T-helper 9 cell (primary cell): ENCODE data around the gene PIK3R1.

Experiments
- DNase-seq: peaks from one replicate; pipeline ENCODE4 v3.0.0-alpha.2; 2020

PIK3R1 gene

DNA sequence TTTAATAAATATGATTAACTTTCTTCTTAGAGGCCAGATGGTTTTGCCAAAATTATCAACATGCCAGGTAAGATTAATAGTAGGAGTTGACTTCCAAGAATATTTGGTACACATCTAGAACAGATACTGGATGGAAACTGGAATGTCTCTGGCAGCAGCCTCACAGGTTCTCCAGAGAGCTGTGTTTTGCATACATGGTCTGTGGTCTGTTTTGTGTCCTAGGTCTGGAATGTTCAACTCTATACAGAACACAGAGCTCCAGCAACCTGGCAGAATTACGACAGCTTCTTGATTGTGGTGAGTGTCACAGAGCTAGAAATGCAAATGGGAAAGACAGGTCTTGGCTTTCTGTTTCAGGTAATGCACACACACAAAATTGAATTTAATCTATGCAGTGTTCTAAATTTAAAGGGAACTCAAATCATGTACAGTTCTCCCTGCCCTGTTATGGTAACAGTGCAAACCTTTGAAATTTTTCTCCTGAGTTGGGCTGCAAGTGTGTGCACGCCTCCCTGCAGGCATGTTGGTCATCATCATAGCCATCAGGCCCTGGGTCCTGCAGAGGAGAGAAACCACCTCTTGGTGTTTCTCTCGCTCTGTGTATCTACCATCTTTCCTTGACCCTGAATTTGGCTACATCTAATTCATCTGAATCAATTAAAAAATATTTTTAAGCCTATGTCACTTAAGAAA lies 58.3 kb downstream of the PIK3R1 start:
- no peak for DNase-seq

DNA sequence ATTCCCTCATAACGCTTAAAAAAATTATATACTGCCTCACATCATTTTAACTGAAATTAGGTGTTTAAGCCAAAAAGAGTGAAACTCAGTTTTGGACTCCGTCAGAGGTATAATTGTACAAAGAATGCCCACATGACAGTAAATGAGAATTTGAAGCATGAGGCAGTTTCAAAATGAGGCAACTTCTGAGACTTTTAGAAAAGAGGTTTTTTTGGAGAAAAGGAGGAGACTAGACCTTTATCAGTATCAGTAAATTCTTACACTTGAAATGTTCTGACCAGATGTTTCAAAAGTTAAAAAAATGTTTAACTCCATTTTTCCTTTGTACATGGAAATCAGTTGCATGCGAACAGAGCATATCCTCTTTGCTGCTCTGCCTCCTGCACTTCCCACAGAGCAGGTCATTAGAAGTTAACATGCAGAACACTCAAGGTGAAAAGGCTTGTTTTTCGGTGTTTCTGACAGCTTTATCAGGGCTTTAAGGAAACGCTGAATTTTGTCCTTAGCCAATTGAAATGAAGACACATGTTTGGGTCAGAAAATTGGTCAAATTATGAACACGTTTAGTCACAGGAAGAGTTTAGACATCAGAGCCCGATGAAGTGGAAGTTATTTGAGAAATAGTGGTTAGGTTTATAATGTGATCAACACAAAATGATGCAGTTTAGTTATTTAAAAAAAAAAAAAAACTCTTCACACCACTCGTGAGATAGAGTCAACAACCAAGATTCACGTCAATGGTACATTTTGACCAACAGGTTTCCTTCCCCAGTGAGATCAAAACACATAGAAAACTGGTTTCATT lies 59.5 kb downstream of the PIK3R1 start:
- no peak for DNase-seq

DNA sequence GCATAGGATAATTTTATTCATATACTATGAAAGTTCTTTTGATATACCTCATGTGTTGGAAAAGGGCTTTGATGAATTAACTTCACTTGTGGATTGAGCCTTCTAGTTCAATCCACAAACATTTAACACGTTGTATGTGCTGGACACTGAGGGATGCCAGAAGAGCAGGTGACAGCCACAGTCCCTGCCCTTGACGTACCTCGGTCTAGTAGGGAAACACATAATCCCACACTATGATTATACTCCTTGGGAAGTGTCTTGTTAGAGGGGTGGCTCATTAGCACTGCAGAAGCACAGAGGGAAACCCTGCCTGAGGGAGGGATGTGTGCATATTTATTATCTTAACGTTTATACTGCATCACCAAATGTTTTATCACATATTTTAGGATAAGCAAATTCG lies 61.2 kb downstream of the PIK3R1 start:
- DNase-seq = no peak

DNA sequence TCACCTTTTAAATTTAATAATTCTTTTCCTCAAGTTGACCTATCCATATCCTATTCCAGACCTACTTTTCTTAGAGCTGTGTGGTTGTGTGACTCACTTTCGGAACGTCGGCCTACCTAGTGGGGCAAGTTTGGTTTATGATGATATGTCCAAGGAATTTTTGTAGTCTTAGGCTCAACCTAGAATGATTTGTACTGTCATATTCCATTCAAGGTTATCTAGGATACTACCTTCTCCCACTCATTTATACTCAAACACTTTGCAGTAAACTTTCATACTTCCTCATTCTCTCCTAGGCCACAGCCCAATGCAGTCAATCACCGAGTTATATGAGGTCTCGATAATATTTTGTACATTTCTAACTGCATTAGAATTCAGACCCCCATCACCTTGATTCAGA lies 61.9 kb downstream of the PIK3R1 start:
- DNase-seq = no peak

DNA sequence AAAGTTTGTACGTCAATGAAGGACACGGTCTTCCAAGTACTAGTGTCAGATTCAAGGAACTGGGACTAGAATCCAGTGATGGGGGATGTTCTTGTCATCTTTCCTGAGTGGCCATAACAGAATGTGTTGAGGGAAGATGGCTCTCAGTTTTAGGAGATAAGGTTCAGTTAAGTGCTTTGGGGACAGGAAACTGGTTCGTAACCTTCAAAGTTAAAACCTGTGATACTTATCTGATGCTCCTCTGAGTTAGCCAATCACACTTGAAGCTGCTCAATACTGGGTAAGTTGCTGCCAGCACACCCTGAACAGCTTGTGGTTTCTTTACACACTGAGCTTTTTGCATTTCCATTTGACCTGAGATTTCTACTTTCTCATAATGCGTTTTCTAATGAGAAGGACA lies 64.4 kb downstream of the PIK3R1 start:
- DNase-seq = no peak

DNA sequence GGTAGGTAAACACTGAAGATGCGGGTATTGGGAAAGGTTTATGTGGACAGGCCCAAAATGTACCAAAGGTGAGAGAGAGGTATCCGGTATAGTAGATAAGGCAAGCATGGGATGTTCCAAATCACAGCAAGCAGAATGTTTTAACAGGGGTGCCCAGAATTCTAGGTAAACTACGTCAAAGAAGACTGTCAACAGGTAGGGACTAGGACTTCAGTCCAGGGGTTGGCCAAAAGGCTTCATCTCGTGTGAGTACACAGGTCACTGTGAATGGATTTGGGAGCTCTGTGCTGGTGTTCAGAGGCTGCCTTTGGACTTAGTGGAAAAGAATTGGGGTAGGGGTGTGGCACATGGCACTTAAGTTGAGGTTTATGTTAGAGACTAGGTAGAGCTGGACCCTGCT lies 66.4 kb downstream of the PIK3R1 start:
- DNase-seq = no peak

DNA sequence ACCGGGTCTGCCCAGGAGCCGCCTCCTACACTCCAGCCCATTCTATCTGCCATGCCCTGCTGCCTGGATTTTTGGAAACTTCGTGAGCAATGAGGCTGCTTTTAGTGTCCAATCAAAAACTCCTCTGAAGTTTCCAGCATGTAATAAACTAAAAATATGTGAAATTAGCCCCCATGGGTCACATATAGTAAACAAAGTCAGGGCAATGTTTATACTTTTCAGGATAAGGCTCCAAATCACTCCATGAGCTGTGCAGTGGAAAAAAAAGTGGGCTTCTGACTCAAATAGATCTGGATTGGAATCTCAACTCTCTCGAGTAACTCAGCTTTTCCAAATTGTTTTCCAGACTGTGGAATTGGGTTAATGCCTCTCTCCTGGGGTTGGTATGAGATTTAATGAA lies 68.2 kb downstream of the PIK3R1 start:
- no peak for DNase-seq

DNA sequence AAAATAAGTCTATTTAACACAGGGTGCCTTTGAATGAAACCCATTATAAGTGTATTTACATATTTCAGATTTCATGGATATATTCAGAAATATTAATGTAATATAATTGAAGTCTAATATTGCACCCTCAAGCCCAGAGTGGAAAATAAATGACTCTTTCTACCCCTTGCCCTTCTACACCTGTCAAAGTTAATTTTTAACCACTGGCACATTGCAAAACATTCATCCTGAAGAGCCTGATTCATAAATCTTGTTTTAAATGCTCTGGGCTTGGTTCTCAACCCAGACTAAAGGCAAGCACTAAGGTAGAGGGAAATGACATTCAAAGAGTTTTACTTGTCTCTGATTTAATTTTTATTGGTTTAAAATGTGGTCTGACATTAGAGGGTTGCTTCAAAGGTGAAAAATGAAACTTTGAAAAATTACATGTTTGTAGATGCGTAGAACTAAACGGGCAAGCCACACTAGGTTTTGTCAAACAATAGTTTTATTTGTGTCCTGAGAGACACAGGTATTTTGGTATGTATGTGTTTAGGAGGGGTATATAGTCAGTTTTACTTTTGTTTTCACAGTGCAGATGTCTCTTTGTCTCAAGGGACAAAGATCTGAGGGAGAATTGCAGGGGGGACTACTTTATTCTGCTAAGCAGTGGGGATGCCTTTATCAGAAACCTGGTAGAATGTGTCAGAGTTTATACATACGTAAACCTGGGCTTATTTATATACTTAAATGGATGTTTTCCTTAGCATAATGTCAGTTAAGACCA lies 69.7 kb downstream of the PIK3R1 start:
- no peak for DNase-seq

DNA sequence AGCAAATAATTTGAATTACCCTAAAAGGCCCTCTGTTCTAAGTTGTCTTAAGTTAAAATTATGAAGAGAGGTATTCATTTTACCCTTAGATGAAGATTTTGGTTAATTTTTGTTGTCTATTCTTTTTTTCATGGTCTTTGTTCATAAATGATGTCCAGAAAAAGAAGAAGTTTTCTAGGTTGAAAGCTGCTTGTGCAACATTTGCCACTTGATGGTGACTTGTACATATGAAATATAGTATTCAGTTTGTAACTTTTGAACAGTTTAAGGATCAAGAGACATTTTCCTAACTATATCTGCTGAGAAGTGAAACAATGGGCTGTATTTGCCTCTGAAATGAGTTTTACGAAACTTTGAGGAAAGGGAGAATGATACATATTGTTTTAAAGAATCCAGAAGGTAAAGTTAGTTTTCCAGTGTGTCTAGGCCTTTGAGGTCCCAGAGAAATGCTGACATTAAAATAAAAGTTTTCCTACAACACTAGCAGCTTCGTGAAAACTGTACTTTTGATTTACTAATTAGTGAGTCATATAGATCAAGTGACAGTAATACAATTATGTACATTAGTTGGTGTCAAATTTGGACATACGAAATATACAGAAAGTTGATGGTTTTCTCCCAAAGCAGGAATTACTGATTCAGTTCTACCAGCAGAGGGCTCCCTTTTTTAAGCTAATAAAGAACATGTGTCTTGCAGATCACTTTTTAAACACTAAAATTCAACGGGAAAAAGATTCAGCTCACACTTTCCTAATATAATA lies 70.5 kb downstream of the PIK3R1 start:
- no peak for DNase-seq

DNA sequence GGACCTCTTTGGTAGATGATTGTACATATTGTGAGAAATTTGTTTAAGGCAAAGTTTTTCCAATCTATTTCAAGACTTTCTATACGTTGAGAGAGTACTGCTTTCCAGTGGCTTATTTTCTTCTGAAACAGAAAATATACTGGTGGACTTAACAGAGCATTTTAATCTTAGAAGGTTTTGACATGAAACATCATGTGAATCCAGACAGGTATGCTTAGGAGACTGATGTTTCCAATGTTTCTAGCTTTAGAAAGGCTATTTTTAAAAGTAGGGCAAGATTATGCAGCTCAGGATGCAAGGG lies 71.0 kb downstream of the PIK3R1 start:
- DNase-seq = no peak

DNA sequence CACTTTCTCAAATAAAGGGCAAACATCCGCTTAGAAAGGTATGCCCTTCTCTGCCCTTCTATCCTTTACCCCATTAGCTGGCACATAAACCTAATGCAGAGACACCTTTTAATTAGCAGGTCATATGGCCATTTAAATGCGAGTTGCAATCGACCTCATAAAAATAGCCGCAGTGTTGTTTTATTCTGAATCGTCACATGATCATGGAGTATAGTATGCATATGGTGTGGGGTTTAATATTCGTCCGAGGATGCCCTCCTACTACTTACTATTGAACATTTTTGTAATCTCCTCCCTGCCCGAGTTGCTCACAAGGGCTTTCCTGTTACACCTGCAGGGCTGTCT lies 72.0 kb downstream of the PIK3R1 start:
- no peak for DNase-seq

DNA sequence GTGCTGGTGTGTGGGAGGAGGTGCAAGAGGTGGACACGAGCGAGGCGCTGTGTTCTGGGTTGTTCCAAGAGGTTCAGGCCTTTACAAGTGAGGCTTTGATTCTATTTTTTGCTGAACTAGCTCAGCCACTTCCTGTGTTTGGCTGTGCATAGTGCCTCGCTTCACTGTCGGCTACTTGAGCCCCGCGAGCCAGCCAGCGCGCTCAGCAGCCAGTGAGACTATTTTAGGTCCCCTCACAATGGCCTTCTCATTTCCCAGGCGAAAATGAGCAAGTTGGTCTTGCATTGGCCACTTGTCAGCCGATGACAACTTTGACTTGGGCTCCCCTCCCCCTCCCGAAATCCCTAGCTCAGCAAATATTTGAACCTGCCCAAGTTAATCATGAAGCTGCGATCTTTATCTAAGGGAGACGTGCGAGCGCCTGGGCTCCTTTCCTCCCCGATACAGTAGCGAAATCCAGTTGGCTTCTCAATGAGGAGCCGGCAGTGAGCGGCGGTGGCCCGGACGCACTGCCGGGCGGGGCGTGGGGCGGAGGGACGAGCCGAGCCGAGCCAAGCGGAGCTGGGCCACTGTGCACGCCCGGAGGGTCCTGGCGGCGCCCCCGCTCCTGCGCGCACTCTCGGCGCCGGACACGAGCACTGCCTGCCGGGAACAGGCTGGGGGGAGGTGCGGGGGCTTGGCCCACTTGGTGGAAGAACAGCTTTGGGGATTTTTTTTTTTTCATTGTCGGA lies 72.6 kb downstream of the PIK3R1 start:
- DNase-seq = peak; percentile 19

DNA sequence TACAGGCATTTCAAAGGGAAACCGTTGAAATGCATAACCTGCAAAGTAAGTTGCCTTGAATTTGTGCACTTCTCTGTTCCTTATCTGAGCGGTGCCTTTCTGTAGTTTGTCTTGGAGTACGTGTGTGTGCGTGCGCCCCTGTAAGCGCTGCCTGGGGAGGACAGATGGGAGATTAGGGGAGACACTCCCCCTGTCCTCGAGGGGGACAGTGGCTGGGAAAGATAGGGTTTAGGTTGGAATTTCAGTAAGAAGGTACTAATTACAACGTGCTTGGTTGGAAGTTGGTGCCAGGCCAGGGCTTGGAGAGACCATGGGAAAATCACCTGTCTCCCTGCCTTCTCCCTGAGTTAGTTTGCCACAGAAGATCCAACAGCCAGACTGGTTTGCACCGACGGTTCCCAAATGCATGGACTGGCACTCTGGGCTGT lies 73.2 kb downstream of the PIK3R1 start:
- DNase-seq = no peak

DNA sequence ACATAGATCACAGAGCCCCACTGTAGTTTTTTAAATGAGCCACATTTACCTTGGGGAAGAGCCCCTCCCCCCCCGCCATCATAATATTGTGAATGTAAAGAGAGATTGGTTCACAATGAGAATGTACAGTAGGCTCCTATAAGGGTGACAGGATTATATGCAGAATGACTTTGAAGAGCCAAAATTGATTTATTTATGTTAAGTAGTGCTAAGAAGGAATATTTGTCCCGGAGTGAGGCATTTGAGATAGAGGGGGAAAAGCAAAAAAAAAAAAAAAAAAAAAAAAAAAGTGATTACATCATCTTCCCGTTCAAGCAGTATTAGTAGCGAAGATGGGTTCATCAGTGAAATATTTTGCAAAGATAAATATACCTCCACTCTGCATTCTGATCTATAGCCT lies 73.9 kb downstream of the PIK3R1 start:
- no peak for DNase-seq

DNA sequence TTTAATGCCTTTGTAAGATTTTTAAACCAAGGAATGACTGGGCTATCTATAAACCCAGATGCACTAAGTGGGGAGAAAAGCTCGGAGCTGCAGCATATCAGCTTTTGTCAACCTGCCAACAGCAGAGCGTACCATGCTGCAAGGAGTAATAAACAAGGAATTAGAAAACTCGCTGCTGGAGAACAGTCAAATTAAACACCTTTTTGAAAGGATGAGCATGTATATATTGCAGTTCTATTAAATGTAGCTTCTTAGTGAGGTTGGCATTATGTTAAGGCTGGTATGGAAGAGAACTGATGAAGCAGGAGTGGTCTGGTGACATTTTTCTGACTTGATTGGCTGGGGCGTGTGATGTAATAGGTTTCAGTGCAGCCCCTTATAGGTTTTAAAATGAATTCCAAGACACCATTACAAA lies 74.7 kb downstream of the PIK3R1 start:
- DNase-seq = no peak

DNA sequence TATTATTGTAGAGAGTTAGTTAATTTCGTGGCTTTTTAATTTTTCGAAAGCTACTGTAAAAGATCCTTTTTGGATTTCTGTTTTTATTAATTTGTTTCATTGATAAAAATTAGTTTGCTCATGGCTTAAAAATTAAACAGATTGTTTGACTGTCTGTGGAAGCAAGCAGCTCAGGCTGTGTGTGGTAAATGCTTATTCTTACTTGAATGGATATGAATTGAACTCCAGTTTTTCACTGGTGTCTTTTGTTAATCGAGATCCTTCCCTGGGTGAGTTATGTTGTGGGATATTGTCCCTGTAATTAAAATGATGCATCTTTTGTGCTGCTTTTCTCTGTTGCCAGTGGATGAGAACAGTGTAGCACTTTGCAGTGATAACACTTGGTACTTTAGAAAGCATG lies 75.3 kb downstream of the PIK3R1 start:
- no peak for DNase-seq

DNA sequence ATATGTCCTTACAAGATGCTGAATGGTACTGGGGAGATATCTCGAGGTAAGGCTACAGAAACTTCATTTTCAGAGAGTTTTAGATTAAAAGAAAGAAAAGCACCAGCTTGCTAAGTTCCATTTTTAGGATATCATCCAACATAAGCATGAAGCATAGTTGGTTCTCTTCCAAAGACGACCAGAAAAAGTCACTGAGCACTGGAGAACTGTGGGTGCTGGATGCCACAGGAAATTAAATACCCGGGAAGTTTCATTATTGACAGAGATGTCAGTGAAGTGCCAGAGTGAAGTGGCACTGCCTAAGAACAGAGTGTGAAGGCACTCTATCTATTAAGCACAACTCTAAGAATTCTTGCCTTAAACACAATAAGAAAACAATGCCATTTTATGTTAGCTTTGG lies 76.8 kb downstream of the PIK3R1 start:
- DNase-seq = no peak

DNA sequence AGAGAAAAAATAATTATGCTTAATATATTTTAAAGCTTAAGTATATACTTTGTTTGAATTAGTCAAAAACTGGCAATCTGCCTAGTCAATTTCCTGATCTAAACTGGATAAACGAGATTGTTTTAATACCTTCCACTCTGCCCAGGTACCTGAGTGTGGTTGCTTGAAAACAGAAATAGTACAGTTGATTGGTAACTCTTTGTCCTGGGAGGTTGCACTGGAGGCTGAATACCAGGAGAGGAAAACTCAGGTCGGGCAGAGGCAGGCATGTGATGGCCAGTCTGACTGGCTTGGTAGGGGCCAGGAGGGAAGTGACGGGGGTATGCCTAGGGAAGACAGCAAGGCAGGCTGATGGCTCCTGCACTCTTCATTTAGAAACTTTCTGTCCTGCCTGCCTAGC lies 80.2 kb downstream of the PIK3R1 start:
- DNase-seq = no peak

DNA sequence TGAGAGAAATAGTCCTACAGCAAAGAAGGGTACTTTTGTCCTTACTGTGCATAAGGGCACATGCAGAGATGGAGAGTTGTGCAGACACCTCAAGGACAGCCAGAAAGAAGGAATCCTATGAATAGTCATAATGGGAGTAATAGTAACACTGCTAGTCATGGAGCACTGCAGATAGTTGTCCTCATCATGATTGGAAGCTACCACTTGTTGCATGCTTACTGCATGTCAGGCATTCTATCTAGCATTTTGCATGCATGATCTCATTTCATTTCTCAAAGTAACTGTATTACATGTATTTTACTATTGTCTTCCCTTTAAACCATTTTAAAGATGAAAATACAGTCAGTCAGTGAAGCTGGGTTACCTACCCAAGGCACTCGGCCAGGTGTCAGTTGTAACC lies 81.3 kb downstream of the PIK3R1 start:
- DNase-seq = no peak

DNA sequence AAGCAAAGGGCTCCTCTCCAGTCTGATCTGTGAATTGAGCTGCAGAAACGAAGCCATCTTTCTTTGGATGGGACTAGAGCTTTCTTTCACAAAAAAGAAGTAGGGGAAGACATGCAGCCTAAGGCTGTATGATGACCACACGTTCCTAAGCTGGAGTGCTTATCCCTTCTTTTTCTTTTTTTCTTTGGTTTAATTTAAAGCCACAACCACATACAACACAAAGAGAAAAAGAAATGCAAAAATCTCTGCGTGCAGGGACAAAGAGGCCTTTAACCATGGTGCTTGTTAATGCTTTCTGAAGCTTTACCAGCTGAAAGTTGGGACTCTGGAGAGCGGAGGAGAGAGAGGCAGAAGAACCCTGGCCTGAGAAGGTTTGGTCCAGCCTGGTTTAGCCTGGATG lies 82.1 kb downstream of the PIK3R1 start:
- DNase-seq = no peak

DNA sequence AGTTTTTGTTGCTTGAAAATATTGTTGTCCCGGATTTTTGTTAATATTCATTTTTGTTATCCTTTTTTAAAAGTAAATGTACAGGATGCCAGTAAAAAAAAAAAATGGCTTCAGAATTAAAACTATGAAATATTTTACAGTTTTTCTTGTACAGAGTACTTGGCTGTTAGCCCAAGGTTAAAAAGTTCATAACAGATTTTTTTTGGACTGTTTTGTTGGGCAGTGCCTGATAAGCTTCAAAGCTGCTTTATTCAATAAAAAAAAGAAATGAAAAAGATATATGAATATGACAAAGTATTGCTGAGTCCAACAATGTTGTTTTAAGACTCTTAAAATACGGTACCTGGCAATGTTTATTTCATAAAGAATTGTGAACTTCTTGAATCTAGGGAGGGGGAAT lies 82.9 kb downstream of the PIK3R1 start:
- DNase-seq = no peak

DNA sequence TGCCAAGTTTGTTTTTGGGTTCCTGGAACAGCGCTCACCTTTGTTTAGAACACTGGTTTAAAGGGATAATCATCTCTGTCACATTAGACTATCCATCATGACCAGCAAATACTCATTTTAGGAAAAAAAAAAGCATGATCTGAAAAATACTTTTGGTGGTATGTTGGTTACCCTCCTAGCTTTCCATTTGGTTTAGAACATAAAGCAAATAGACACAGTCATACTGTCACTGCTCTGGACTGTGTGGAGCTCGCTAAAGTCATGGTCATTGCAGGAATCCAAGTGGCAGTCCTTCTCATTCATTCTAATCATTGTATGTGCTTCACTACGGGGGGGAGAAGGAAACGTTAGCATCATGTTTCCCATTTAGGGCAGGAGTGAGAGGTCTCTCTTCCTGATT lies 83.5 kb downstream of the PIK3R1 start:
- no peak for DNase-seq

DNA sequence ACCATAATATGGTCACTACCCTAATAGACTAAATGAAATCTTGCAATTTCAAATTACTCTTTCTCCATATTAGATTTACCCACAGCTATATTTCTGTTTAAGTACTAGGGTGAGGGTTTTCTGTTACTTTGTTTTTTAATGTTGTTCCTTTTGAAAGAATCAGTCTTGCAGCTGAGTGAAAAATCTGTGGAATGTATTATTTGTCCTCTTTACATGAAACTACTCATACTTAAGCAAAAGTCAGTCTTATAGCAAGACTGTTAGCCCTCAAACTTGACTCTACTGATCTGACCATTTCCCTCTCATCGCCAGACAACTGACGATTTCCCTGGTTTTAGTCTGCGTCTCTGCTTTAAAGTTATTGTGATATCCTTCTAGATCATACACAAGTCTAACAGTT lies 84.0 kb downstream of the PIK3R1 start:
- DNase-seq = no peak
